ENCODE data around the gene GPR17. TPM values are rescaled to one million over a fixed set of nuclear protein-coding genes. Genes with fewer than 3 reads are reported as not detected.

GPR17 gene
- total RNA-seq, 1 donor from 2014 or later, result 0.18 TPM

- no peaks in the 10 kb centered on the region for H4K20me1 ChIP-seq (ENCODE audit: insufficient read depth, low read length)
- no peak overlapping the region for H3K27ac ChIP-seq (ENCODE audit: low read depth, low read length)
- no peak overlapping the region for H3K4me2 ChIP-seq (ENCODE audit: low read length)
- Mint-ChIP-seq H3K27ac (ENCODE audit: unreplicated experiment) (no peak overlapping the region), H3K4me1 (ENCODE audit: low read depth, unreplicated experiment) (peaks cover 20% of the 10 kb centered on the region), H3K36me3 (ENCODE audit: low read depth, unreplicated experiment) (peaks cover 22% of the 10 kb centered on the region), H3K27me3 (ENCODE audit: low read depth, unreplicated experiment) (peaks cover 2% of the 10 kb centered on the region), H3K9me3 (ENCODE audit: unreplicated experiment) (no peaks in the 10 kb centered on the region), H3K4me3 (ENCODE audit: unreplicated experiment) (no peak overlapping the region)
- FAIRE-seq (no peak), DNase-seq (ENCODE audit: low read depth) (no peak)
- no peaks in the 10 kb centered on the region for H3K36me3 ChIP-seq (ENCODE audit: insufficient read depth, low read length)
- H2AFZ ChIP-seq (ENCODE audit: low read depth, low read length), result no peak overlapping the region
- H3K9ac ChIP-seq (ENCODE audit: low read length), result no peak overlapping the region
- no peaks in the 10 kb centered on the region for H3K27me3 ChIP-seq (ENCODE audit: insufficient read depth, low read length)
- no peaks in the 10 kb centered on the region for H3K79me2 ChIP-seq (ENCODE audit: insufficient read depth, low read length)
- H3K9me3 ChIP-seq (ENCODE audit: insufficient read depth, low read depth, low read length), result no peaks in the 10 kb centered on the region
- TF ChIP-seq CTCF (IDR thresholded peaks at IDR 0.05; ENCODE audit: insufficient read depth, low read depth, low read length) (no peak), EZH2 (IDR thresholded peaks at IDR 0.05; ENCODE audit: insufficient read depth, low read length) (no peak)
- peaks cover 14% of the 10 kb centered on the region for H3K4me1 ChIP-seq (ENCODE audit: insufficient read depth, low read length)
- no peak overlapping the region for H3K4me3 ChIP-seq (ENCODE audit: insufficient read depth, low read depth, low read length)
Measured at GRCh38 chr2:127651381-127651809, 5.4 kb downstream of the GPR17 start.

GRCh38 chr2:127651971-127652550, 6.1 kb downstream of the GPR17 start:
- H3K4me2 ChIP-seq (ENCODE audit: low read length), result no peak overlapping the region
- no peak for DNase-seq (ENCODE audit: low read depth)
- Mint-ChIP-seq H3K36me3 (ENCODE audit: low read depth, unreplicated experiment) (peaks cover 22% of the 10 kb centered on the region), H3K9me3 (ENCODE audit: unreplicated experiment) (no peaks in the 10 kb centered on the region), H3K4me3 (ENCODE audit: unreplicated experiment) (no peak overlapping the region), H3K27me3 (ENCODE audit: low read depth, unreplicated experiment) (peaks cover 2% of the 10 kb centered on the region), H3K27ac (ENCODE audit: unreplicated experiment) (peak overlapping the region; percentile 12), H3K4me1 (ENCODE audit: low read depth, unreplicated experiment) (peaks cover 15% of the 10 kb centered on the region)
- FAIRE-seq, result no peak
- no peak overlapping the region for H2AFZ ChIP-seq (ENCODE audit: low read depth, low read length)
- no peaks in the 10 kb centered on the region for H3K9me3 ChIP-seq (ENCODE audit: insufficient read depth, low read depth, low read length)
- no peaks in the 10 kb centered on the region for H3K27me3 ChIP-seq (ENCODE audit: insufficient read depth, low read length)
- no peak overlapping the region for H3K4me3 ChIP-seq (ENCODE audit: insufficient read depth, low read depth, low read length)
- no peak for TF ChIP-seq EZH2 (IDR thresholded peaks at IDR 0.05; ENCODE audit: insufficient read depth, low read length)
- no peak for TF ChIP-seq CTCF (IDR thresholded peaks at IDR 0.05; ENCODE audit: insufficient read depth, low read depth, low read length)
- H3K27ac ChIP-seq (ENCODE audit: low read depth, low read length), result no peak overlapping the region
- no peaks in the 10 kb centered on the region for H3K36me3 ChIP-seq (ENCODE audit: insufficient read depth, low read length)
- H3K9ac ChIP-seq (ENCODE audit: low read length), result no peak overlapping the region
- H4K20me1 ChIP-seq (ENCODE audit: insufficient read depth, low read length), result no peaks in the 10 kb centered on the region
- H3K79me2 ChIP-seq (ENCODE audit: insufficient read depth, low read length), result no peaks in the 10 kb centered on the region
- peaks cover 8% of the 10 kb centered on the region for H3K4me1 ChIP-seq (ENCODE audit: insufficient read depth, low read length)

- peaks cover 2% of the 10 kb centered on the region for H3K27me3 Mint-ChIP-seq (ENCODE audit: low read depth, unreplicated experiment)
- H3K27ac Mint-ChIP-seq (ENCODE audit: unreplicated experiment), result no peak overlapping the region
- no peak for DNase-seq (ENCODE audit: low read depth)
- Histone ChIP-seq H3K27ac (ENCODE audit: low read depth, low read length) (no peak overlapping the region), H3K4me2 (ENCODE audit: low read length) (no peak overlapping the region), H2AFZ (ENCODE audit: low read depth, low read length) (no peak overlapping the region), H3K9me3 (ENCODE audit: insufficient read depth, low read depth, low read length) (no peaks in the 10 kb centered on the region), H3K4me1 (ENCODE audit: insufficient read depth, low read length) (peaks cover 3% of the 10 kb centered on the region), H3K36me3 (ENCODE audit: insufficient read depth, low read length) (no peaks in the 10 kb centered on the region), H4K20me1 (ENCODE audit: insufficient read depth, low read length) (no peaks in the 10 kb centered on the region), H3K4me3 (ENCODE audit: insufficient read depth, low read depth, low read length) (no peak overlapping the region), H3K27me3 (ENCODE audit: insufficient read depth, low read length) (no peaks in the 10 kb centered on the region), H3K9ac (ENCODE audit: low read length) (no peak overlapping the region), H3K79me2 (ENCODE audit: insufficient read depth, low read length) (no peaks in the 10 kb centered on the region)
- peaks cover 29% of the 10 kb centered on the region for H3K36me3 Mint-ChIP-seq (ENCODE audit: low read depth, unreplicated experiment)
- H3K4me1 Mint-ChIP-seq (ENCODE audit: low read depth, unreplicated experiment), result peaks cover 8% of the 10 kb centered on the region
- no peak overlapping the region for H3K4me3 Mint-ChIP-seq (ENCODE audit: unreplicated experiment)
- TF ChIP-seq EZH2 (IDR thresholded peaks at IDR 0.05; ENCODE audit: insufficient read depth, low read length), result no peak
- no peak for TF ChIP-seq CTCF (IDR thresholded peaks at IDR 0.05; ENCODE audit: insufficient read depth, low read depth, low read length)
- H3K9me3 Mint-ChIP-seq (ENCODE audit: unreplicated experiment), result no peaks in the 10 kb centered on the region
- no peak for FAIRE-seq
Measured at GRCh38 chr2:127652786-127653357, 6.9 kb downstream of the GPR17 start.

Measured in astrocyte (in vitro differentiated cells and primary cell).